Right lobe of liver (tissue), 6 donors: ENCODE results near the gene IARS2. TPM values are rescaled to one million over a fixed set of nuclear protein-coding genes. Genes with fewer than 3 reads are reported as not detected.
A peak's percentile ranks its signal among the peaks of the same experiment; 100 is the strongest.
"Not testable (repeated sequence)": the region's sequence is repeated elsewhere in the genome, so short reads cannot be mapped to it uniquely, and the experiment has no call there.

Experiments used
- ATAC-seq, 4 donors: fragments of 200-7000 bp; cut with Tn5 transposase; one replicate each; pipeline ENCODE4 v1.9.1; 2020; ENCODE audit warnings: mild to moderate bottlenecking in 4 of 4, moderate library complexity in 4 of 4
- DNase-seq, 3 donors: peaks; one replicate each; pipeline ENCODE4 v3.0.0-alpha.2; 2020
- H3K27ac ChIP-seq, 3 donors: fragments of 200-600 bp; one replicate each; pipeline ENCODE4 v1.8.0; 2022
- H3K27me3 ChIP-seq, 2 donors: fragments of 200-600 bp; one replicate each; pipeline ENCODE4 v1.8.0; 2022
- H3K36me3 ChIP-seq, 4 donors: fragments of 200-600 bp; sonication (generic) in 1 of 4; one replicate each; pipeline versions ENCODE4 v1.5.1 to v1.8.0; 2017 to 2022; ENCODE audit warnings: control low read depth in 1 of 4
- H3K4me1 ChIP-seq, 4 donors: fragments of 200-600 bp; sonication (generic) in 1 of 4; one replicate each; pipeline versions ENCODE4 v1.5.1 to v1.8.0; 2017 to 2022; ENCODE audit warnings: control low read depth in 1 of 4
- H3K4me3 ChIP-seq, 3 donors: fragments of 200-600 bp; one replicate each; pipeline ENCODE4 v1.8.0; 2022
- H3K9me3 ChIP-seq, 4 donors: fragments of 200-600 bp; sonication (generic) in 1 of 4; one replicate each; pipeline versions ENCODE4 v1.5.1 to v1.8.0; 2017 to 2022; ENCODE audit warnings: control low read depth in 1 of 4
- CTCF ChIP-seq, 4 donors: fragments of 200-600 bp in 3 of 4; fragments of 450-650 bp in 1 of 4; IDR thresholded peaks; one replicate each; pipeline versions ENCODE4 v1.5.1 to v1.8.0; 2016 to 2022; ENCODE audit warnings: antibody characterized with exemption in 4 of 4, mild to moderate bottlenecking in 2 of 4
- POLR2A ChIP-seq: fragments of 450-650 bp; IDR thresholded peaks from one replicate; pipeline ENCODE4 v1.6.1; 2017; ENCODE audit warnings: antibody characterized with exemption, mild to moderate bottlenecking
- WGBS: methylation state at CpG from one replicate; pipeline ENCODE4 v1.1.6; 2018; ENCODE audit warnings: low coverage, low lambda C conversion rate; ENCODE audit not compliant: insufficient coverage; ENCODE audit errors: missing lambda C conversion rate; 5-methylcytosine and 5-hydroxymethylcytosine counted together
- intact Hi-C, 2 donors: fragments of 100-400 bp; cut with DNase I; formaldehyde crosslinking; loops; one replicate each; pipeline versions ENCODE4 v1.11.2 to v1.14.1; 2022
- total RNA-seq, 6 experiments: library from RNA; depleted of rRNA in 2 of 6; stranded (reverse); fragments of >200 nt in 2 of 6; fragmentation: NEBNext Ultra II Directional in 3 of 6; extraction: Animal tissue kit (Norgen Biotek cat#: 25700) in 3 of 6; gene quantifications; one replicate each; pipeline versions ENCODE4 v1.1.0 to v1.2.4, GENCODE V29; 2016 to 2023
- donor health status: DM: no; HTN: yes; CAD: no.
- donor health status: DM: no; HTN: no; CAD: no.
- donor health status: DM: no; HTN: no; CAD: no.
- donor health status: DM: no; HTN: yes; CAD: no.
- donor health status: DM: no; HTN: yes; CAD: no.

Gene IARS2
- total RNA-seq, 6 experiments from 2014 or later, result 46.7 to 64.7 (median 50.0) TPM

DNA sequence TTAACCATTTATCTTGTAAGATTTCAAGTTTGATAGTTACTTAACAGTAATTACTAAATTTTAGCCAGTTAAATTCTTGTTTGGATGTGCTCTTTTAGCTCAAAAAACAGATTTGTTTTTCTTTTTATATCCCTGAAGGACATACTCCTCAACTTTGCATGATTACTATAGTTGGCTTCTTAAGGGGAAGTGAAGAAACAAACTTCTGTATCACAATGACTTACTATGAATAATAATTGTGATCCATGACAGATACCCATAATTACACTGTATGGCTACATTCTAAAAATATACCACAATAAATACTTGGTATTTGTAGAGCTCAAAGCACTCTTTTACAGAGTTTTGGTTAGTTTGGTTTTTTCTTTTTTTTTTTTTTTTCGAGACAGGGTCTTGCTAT, 55.8 kb downstream of the IARS2 start:
- Histone ChIP-seq H3K4me3 (no peak overlapping the region), H3K9me3 (no peaks in the 10 kb centered on the region), H3K27ac (no peak overlapping the region), H3K27me3 (no peaks in the 10 kb centered on the region), H3K4me1 (peaks cover 0 to 10% (median 4%) of the 10 kb centered on the region in 4 donors), H3K36me3 (peaks cover 0 to 30% (median 3%) of the 10 kb centered on the region in 4 donors)
- intact Hi-C loops, result no loop called here
- DNase-seq, result no peak
- no peak for ATAC-seq
- WGBS, result 88% methylated on average over 1 of the region's 1 CpG
- no peak for TF ChIP-seq CTCF (IDR thresholded peaks at IDR 0.05)
- TF ChIP-seq POLR2A, result no peak

DNA sequence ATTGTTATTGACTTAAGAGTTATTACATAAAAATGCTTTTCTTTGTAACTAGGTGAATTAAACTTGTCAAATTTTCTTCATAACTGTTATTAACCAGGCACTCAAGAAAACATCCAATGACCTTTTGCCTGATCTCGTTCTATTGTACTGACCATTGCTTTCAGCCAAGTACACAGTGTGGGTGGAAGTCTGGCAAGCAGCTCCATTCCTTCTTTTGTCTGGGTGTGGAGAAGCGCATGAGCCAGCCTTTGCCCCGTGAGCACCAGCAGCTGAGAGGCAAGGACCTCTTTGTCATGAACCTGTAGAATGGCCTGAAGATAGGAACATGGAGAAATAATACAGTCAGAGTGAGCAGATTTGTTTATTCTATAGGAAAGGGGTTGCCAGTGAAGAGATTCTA, 57.5 kb downstream of the IARS2 start:
- peaks cover 0 to 10% (median 4%) of the 10 kb centered on the region in 4 donors for H3K4me1 ChIP-seq
- no peaks in the 10 kb centered on the region for H3K27me3 ChIP-seq
- intact Hi-C loops, result no loop called here
- no peak for TF ChIP-seq POLR2A
- TF ChIP-seq CTCF (IDR thresholded peaks at IDR 0.05), result no peak
- WGBS, result 30% methylated on average over 3 of the region's 3 CpGs
- H3K36me3 ChIP-seq, result peaks cover 0 to 32% (median 10%) of the 10 kb centered on the region in 4 donors
- H3K27ac ChIP-seq, result no peak overlapping the region
- no peak overlapping the region for H3K4me3 ChIP-seq
- H3K9me3 ChIP-seq, result no peaks in the 10 kb centered on the region
- DNase-seq (peak in 2 of 3 donors; percentile 35 to 52), ATAC-seq (peak; percentile 70 to 94 (median 84))

DNA sequence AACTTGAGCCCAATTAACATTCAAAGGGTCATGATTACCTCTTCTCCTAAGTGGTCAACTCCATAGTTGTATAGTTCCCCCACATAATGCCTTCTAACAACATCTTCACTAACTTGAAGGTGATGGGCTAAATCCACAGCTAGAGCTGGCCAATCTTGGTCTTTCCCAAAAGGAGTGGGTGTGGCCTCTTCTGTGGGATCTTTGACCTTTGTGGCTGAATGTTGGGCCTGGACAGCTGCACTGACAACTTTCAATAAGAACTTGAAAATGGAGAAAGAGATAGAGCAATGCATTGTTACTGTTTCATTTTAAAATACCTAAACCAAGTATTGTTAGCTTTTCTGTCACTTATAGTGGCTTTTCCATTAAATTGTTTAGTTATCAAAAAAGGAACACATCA, 59.2 kb downstream of the IARS2 start:
- Histone ChIP-seq H3K9me3 (no peaks in the 10 kb centered on the region), H3K4me3 (no peak overlapping the region), H3K27me3 (no peaks in the 10 kb centered on the region), H3K36me3 (peaks cover 0 to 36% (median 20%) of the 10 kb centered on the region in 4 donors), H3K4me1 (peaks cover 0 to 10% (median 4%) of the 10 kb centered on the region in 4 donors), H3K27ac (no peak overlapping the region)
- no peak for TF ChIP-seq CTCF (IDR thresholded peaks at IDR 0.05)
- TF ChIP-seq POLR2A, result no peak
- DNase-seq (no peak), ATAC-seq (no peak)
- intact Hi-C loops, result no loop called here

DNA sequence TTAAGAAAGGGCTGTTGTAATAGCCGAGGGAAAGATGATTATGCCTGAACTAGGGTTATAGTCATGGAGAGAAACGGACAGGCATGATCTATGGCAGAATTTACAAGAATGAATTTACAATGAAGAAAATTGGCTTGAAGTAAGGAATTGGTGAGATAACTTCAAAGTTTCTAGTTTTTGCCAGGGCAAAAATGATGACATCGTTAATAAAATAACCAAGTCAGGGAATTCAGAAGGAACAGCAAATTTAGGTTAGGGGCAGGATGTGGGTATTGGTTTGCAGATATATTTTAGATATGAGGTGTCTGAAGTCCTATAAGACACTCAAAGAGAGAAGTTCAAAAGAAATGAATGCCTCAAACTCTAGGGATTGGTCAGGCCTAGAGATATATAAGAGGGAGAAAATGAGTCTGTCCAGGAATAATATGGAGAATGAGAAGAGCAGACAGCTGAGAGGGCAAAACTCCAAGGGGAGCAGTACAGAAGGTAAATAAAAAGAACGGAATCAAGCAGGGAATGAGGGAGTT, 62.8 kb downstream of the IARS2 start:
- WGBS, result 84% methylated on average over 4 of the region's 4 CpGs
- TF ChIP-seq POLR2A, result no peak
- TF ChIP-seq CTCF (IDR thresholded peaks at IDR 0.05), result no peak
- no peaks in the 10 kb centered on the region for H3K27me3 ChIP-seq
- DNase-seq (no peak), ATAC-seq (no peak)
- no peaks in the 10 kb centered on the region for H3K9me3 ChIP-seq
- peaks cover 0 to 4% (median 1%) of the 10 kb centered on the region in 4 donors for H3K4me1 ChIP-seq
- intact Hi-C loops, result no loop called here
- H3K36me3 ChIP-seq, result peaks cover 0 to 32% (median 19%) of the 10 kb centered on the region in 4 donors
- H3K4me3 ChIP-seq, result no peak overlapping the region
- H3K27ac ChIP-seq, result no peak overlapping the region

DNA sequence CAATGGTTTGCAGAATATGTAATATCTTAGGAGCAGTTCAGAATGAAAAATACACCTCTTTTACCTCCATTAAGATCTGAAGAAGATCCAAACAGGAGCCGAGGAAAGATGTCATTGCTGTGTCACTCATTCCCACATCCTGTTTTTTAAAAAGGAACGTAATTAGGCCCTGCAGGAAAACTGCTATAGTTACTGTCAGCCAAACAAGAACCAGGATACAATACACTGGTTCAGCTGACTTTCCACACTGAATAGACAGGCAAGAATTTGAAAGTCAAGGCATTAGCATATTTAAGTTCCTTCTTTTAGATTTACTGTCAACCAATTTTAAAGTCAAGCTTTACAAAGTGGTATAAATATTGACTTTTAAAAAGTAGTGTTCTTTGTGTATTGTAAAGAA, 63.8 kb downstream of the IARS2 start:
- TF ChIP-seq CTCF (IDR thresholded peaks at IDR 0.05) (no peak), POLR2A (no peak)
- no peak overlapping the region for H3K27ac ChIP-seq
- intact Hi-C loops, result no loop called here
- no peak for DNase-seq
- no peaks in the 10 kb centered on the region for H3K27me3 ChIP-seq
- H3K4me1 ChIP-seq, result no peaks in the 10 kb centered on the region
- H3K36me3 ChIP-seq, result peaks cover 0 to 31% (median 19%) of the 10 kb centered on the region in 4 donors
- no peaks in the 10 kb centered on the region for H3K9me3 ChIP-seq
- H3K4me3 ChIP-seq, result no peak overlapping the region
- ATAC-seq, result no peak
- WGBS, result 37% methylated on average over 2 of the region's 2 CpGs

GRCh38 chr1:220158530-220158929, 64.6 kb downstream of the IARS2 start:
- H3K4me3 ChIP-seq, H3K4me1 ChIP-seq, H3K27me3 ChIP-seq, DNase-seq, H3K27ac ChIP-seq, ATAC-seq, H3K9me3 ChIP-seq, intact Hi-C loops: not testable (repeated sequence)
- peaks cover 0 to 29% (median 17%) of the 10 kb centered on the region in 4 donors for H3K36me3 ChIP-seq
- WGBS, result 98% methylated on average over 7 of the region's 7 CpGs
